Measurements from ENCODE around the gene ASMTL.
"Not testable (repeated sequence)": the region's sequence is repeated elsewhere in the genome, so short reads cannot be mapped to it uniquely, and the experiment has no call there.

Gene ASMTL

DNA sequence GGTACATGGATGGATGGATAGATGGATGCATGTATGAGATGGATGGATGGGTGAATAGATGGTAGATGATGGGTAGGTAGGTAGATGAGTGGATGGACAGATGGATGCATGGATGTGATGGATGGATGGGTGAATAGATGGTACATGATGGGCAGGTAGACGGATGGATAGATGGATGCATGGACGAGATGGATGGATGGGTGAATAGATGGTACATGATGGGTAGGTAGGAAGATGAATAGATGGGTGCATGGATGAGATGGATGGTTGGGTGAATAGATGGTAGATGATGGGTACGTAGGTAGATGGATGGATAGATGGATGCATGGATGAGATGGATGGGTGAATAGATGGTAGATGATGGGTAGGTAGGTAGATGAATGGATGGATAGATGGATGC is 48.8 kb downstream of the ASMTL start:
- not testable (repeated sequence) for DNase-seq (ENCODE audit: low read depth in 2 of 2)

GRCh38 chrX:1403228-1403627 is 49.5 kb downstream of the ASMTL start:
- DNase-seq (ENCODE audit: low read depth in 2 of 2): no peak

DNA sequence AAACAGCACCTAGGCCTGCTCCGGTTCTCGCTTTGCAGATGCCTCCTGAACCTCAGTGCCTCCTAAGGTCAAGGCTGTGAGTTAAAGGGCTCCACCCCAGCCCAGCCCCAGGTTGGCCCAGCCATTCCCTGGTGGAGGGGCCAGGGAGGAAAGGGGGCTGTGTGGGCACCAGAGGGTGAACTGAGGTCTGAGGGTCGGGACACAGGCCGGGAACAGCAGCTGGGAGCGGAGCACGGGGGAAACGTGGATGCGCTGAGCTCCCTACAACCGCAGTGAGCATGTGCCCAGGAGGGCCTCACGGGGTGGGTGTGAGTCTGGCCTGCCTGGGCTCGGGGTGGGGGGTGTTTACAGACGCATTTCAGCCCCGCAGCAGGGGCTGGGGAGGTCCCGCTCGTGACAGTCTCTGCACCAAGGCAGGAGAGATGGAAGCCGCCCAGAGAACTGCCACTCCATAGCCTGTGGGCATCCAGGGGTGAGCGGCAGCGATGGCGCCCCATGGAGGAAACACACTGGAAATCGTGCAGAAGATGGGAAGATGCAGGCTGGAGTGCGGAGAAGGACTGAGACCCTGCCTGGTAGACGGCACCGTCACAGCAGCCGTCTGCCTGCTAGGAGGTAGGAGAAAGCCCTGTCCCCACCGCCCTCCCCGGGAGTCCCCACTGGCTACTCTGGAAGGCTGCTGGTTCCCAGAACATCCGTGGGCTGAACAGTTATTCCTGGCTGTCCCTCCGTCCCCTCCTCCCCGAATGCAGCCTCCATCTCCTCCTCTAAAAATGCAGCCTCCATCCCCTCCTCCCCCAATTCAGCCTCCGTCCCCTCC is 50.9 kb downstream of the ASMTL start:
- DNase-seq (ENCODE audit: low read depth in 2 of 2): no peak

GRCh38 chrX:1400742-1401471 is 51.8 kb downstream of the ASMTL start:
- DNase-seq (ENCODE audit: low read depth in 2 of 2): no peak

DNA sequence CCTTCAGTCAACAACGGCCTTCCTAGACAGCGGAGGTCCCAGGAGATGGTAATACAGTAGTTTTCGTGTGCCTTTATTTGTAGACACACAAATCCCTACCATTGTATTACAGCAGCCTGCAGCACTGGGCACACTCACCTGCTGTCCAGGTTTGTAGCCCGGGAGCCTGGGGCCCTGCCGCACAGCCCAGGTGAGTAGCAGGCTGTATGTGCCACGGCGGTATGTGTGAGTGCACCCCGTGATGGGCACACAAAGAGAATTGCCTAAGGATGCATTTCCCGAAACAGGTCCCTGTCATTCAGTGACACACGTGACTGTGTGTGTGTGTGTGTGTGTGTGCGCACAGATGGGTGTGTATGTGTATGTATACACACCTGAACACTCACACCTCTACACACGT is 52.7 kb downstream of the ASMTL start:
- no peak for DNase-seq (ENCODE audit: low read depth in 2 of 2)

DNA sequence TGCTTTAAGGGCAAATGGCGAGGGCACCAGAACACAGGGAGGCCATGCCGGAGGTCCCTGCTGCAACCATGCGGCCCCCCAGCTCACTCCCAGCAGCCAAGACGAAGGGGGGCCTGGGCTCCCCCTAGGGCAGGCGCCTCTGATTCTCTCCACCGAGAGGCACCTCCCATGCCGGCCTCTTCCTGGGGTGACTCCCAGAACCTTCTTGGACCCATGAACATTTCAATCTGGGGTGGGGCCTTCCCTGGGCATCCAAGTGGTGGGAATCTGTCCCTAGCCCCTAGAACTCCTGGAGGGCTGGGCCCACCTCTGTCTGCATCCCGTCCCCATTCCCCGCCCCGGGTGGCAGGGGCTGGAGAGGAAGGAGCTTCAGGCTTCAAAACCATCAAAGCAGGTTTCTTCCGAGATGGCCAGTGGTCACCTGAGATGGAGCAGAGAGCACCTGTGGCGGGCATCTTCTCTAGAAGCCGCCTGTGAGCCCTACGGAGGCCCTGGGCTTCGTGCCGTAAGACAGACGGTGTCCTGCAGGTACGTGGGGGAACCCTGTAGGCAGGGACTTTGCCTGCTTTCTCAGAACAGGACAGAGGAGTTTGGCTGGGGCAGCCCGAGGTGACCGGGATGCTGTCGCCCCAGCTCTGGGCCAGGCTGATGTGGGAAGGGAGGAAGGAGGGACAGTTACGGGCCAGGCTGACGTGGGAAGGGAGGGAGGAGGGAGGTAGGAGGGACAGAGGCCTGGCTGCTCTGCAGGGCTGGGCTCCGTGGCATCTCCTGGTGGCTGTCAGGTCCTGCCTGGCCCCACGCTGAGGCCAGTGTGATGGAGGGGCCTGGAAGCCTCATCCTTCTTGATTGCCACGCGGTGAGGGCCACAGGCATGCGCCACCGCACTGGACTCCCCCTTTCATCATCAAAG is 54.0 kb downstream of the ASMTL start:
- no peak for DNase-seq (ENCODE audit: low read depth in 2 of 2)

DNA sequence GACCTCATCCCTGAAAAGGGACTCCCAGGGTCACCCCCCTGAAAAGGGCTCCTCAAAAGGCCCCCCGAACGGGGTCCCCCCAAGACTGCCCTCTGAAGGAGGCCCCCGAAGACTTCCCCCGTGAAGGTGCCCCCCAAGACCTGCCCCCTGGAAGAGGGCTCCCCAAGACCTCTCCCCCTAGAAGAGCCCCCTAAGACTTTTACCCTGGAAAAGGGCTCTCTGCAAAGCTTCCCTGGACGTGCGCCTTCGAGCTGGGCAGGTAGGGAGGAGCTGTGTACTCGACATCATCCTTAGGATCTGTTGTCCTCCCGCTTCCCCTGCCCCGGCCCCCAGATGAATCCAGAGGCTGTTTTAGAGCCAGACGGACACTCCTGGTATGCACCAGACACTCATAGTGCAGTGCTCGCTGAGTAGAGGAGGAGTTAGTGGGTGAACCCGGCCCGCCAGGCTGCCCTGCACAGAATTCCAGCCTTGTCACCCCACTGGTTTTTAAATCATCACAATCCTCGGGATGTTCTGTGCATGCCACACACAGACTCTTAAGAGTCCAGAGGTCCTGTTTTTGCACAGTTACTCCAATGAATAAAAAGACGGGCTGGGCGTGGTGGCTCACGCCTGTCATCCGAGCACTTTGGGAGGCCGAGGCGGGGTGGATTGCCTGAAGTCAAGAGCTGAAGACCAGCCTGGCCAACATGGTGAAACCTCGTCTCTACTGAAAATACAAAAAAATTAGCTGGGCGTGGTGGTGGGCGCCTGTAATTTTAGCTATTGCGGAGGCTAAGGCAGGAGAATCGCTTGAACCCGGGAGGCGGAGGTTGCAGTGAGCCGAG is 55.1 kb downstream of the ASMTL start:
- DNase-seq (ENCODE audit: low read depth in 2 of 2): no peak

- DNase-seq (ENCODE audit: low read depth in 2 of 2): no peak
Observed at GRCh38 chrX:1397001-1397400, 55.7 kb downstream of the ASMTL start.

DNA sequence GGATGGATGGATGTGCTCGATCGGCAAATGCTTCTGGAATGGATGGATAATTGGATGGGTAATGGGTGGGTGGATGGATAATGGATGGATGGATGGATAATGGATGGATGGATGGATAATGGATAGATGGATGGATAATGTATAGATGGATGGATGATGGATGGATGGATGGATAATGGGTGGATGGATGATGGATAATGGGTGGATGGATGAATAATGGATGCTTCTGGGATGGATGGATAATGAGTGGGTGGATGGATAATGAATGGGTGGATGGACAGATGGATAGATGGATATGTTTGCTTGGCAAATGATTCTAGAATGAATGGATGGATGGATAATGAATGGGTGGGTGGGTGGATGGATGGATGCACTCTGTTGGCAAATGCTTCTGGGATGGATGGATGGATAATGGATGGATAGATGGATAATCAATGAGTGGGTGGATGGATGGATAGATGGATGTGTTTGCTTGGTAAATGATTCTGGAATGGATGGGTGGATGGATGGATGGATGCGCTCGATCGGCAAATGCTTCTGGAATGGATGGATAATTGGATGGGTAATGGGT is 57.0 kb downstream of the ASMTL start:
- no peak for DNase-seq (ENCODE audit: low read depth in 2 of 2)

DNA sequence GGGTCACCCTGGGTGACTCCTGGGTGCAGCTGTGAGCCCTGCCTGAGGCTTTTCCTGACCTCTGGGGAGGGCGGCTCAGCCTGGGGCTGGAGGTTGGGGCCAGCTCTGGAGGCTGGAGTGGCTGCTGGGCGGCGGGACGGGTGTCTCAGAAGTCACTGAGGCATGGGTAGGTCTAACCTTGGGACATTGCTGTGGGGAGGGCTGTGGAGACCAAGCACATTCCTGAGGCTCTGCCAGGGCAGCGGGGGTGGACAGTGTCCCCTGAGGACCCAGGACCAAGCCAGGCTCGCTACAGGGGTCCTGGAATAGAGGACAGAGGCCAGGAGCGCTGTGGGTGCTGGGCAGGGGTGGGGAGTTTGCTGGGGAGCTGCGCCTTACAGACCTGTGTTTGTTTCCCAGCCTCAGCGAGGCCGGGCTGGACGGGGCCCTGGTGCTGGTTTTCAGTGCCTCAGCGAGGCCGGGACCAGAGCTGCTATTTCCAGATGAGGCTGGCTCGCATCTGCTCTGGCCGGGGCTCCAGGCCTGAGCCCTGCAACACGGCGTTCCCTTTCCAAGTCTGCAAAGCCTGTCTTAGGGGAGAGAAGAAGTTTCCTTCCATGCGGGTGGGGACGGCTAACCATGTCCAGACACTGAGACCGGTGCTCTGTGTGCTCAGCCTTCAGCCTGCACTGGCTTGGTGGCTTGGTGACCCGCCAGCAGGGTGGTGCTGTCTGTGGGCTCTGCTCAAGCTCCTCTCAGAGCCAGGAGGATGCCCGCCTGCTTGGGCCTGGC is 57.8 kb downstream of the ASMTL start:
- DNase-seq (ENCODE audit: low read depth in 2 of 2): no peak

DNA sequence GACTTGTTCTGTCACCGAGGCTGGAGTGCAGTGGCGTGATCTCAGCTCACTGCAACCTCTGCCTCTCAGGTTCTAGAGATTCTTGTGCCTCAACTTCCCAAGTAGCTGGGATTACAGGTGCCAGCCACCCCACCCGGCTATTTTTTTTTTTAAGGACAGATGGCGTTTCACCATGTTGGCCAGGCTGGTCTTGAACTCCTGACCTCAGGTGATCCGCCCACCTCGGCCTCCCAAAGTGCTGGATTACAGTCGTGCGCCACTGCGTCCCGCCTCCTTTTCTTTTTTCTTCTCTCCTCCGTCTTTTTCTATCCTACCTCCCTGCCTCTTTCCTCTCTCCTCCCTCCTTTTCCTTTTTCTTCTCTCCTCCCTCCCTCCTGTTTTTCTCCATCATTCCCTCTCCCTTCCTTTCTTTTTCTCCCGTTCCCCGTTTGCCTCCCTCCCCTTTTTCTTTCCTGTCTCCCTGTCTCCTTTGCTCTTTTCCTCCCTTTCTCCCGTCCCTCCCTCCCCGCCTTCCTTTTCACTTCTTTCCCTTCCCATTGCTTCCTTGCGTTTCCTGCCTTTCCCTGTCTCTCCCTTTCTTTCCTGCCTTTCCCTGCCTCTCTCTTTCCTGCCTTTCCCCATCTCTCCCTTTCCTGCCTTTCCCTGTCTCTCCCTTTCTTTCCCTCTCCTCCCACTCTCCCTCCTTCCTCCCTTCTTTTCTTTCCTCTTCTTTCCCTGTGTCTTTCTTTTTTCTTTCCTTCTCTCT is 58.7 kb downstream of the ASMTL start:
- no peak for DNase-seq (ENCODE audit: low read depth in 2 of 2)

DNA sequence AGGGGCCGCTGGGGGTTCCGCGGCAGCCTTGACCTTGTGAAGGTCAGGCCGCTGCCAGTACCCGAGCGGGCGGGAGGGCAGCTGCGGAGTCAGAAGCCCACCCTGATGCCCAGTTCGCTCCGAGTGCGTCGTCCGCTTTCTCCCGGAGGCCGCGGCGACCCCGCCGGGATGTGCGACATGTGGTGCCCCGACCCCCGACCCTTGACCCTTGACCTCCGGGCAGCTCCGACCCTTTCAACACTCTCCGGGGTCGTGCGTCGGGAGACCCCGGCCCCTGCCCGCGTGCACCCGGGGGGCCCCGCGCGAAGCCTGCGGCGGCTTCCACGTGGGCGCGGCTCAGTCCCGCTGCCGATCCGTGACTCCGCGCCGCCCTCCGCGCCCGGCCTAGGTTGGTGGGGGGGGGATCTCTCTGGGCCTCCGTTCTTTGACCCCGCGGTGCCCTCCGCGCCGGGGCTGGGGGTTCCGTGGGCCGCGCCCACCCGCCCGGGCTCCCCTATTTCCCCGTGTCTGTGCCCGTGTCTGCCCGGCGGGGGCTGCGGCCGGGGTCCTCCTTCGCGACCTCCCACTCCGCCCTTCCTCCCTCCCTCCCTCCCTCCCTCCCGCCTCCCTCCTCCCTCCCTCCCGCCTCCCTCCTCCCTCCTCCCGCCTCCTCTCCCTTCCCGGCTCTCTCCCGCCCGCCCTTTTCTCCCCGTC is 60.2 kb downstream of the ASMTL start:
- peak in 1 of 2 donors; percentile 37 for DNase-seq (ENCODE audit: low read depth in 2 of 2)

DNA sequence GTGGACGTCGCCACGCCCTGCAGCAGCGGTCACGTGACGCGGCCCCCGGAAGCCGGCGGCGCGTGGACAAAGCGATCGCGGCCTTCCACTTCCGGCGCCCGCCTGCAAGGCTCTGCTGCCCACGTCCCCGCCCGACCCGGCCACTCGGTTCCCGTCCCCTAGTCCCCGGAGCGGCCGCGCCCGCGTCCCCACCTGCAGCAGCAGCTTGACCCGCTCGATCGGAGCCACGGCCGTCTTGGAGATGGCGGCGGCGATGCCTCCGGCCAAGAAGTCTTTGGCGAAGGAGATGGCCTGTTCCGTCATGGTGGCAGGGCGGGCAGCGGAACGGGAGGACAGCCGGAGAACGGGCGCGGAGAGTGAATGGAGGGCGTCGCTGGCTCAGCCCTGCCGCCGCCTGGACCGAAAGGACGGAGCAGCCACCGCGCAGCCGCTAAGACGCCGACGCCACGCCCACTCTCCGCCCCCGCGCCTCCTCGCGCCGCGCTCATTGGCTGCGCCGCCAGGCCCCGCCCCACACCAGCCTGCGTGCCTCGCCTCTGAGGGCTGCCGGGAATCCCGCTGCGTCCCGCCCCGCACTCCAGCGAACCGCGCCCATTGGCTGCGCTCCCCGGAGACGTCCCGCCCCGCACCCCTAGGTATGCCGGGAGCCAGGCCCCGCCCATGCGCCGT is 60.9 kb downstream of the ASMTL start, which contains the start of gene SLC25A6:
Gene SLC25A6 (minus strand): TSS at position 407 of the 669 bp plus-strand sequence. CDS start 104 bp downstream, at position 303.
- peak; percentile 99 for DNase-seq (ENCODE audit: low read depth in 2 of 2)

- DNase-seq (ENCODE audit: low read depth in 2 of 2): no peak
Observed at GRCh38 chrX:1391370-1391706, 61.4 kb downstream of the ASMTL start.

DNA sequence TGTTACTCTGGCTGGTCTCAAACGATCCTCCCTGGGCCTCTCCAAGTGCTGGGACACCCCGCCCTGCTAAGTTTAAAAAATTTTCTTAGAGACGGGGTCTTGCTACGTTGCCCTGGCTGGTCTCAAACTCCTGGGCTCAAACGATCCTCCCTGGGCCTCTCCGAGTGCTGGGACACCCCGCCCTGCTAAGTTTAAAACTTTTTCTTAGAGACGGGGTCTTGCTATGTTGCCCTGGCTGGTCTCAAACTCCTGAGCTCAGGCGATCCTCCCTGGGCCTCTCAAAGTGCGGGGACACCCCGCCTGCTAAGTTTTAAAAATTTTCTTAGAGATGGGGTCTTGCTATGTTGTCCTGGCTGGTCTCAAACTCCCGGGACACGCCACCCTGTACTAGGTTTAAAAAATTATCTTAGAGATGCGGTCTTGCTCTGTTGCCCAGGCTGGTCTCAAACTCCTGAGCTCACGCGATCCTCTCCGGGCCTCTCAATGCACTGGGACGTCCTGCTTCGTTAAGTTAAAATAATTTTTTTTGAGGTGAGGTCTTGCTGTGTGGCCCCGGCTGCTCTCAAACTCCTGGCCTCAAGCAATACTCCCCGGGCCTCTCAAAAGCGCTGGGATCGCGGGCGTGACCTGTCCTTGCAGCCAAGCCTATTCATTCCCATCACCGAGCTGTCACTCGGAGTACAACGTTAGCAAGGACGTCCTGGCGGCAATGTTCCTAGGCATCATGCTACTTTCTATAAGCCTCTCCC is 61.9 kb downstream of the ASMTL start:
- DNase-seq (ENCODE audit: low read depth in 2 of 2): no peak

DNA sequence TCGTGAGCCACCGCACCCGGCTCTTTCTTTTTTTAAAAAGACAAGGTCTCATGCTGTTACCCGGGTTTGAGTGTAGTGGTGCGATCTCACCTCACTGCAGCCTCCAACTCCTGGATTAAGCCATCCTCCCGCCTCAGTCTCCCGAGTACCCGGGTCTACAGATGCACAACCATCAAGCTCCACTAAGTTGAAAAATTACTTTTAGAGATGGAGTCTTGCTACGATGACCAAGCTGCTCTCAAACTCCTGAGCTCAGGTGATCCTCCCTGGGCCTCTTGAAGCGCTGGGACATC is 62.8 kb downstream of the ASMTL start:
- DNase-seq (ENCODE audit: low read depth in 2 of 2): no peak

- no peak for DNase-seq (ENCODE audit: low read depth in 2 of 2)
Observed at GRCh38 chrX:1389181-1389992, 63.3 kb downstream of the ASMTL start.

All from stimulated activated CD4-positive, alpha-beta T cell treated with anti-CD3 and anti-CD28 coated beads, Interleukin-15, amount 100 ng/mL, for 48 hours (primary cell).